Caco-2 (cell line): Measurements from ENCODE around the gene GPN1. TPM values are rescaled to one million over a fixed set of nuclear protein-coding genes. Genes with fewer than 3 reads are reported as not detected.
"Not testable (repeated sequence)": the region's sequence is repeated elsewhere in the genome, so short reads cannot be mapped to it uniquely, and the experiment has no call there.

Experiments used
- BruUV-seq: library from RNA; stranded (reverse); fragments of 400-500 nt; replicated peaks from 2 replicates; lab custom pipeline; 2021; lab: Mats Ljungman, UMichigan
- CTCF ChIA-PET: fragments of 300-600 bp; sonication (Branson Sonifier 250); formaldehyde crosslinking; loops from one replicate; lab custom pipeline; 2022; ENCODE audit warnings: antibody characterized with exemption; lab: Charles Lee
- POLR2A ChIA-PET: fragments of 300-600 bp; sonication (Branson Sonifier 250); formaldehyde crosslinking; loops from one replicate; lab custom pipeline; 2022; ENCODE audit warnings: antibody characterized with exemption; lab: Charles Lee
- DNase-seq, 2 experiments: peaks; one replicate each; pipeline versions ENCODE4 v3.0.0 to v3.0.0-alpha.2; 2020 to 2022
- H3K27me3 ChIP-seq: replicated peaks from 2 replicates; pipeline ENCODE4 v1.6.0; 2011; ENCODE audit warnings: low read length; ENCODE audit not compliant: control insufficient read depth, insufficient read depth
- H3K36me3 ChIP-seq: 2 replicates; pipeline ENCODE4 v1.5.1; 2011; ENCODE audit warnings: low read length; ENCODE audit not compliant: control insufficient read depth, insufficient read depth
- H3K4me1 ChIP-seq: fragments of 250-450 bp; sonication (Bioruptor Pico); 2 replicates; pipeline ENCODE4 v1.5.1; 2020; ENCODE audit warnings: mild to moderate bottlenecking
- H3K4me3 ChIP-seq: 2 replicates; pipeline ENCODE4 v1.5.1; 2011; ENCODE audit warnings: low read depth, mild to moderate bottlenecking, control low read depth, low read length
- H3K9me3 ChIP-seq: fragments of 250-450 bp; sonication (Bioruptor Pico); 2 replicates; pipeline ENCODE4 v1.5.1; 2020; ENCODE audit warnings: mild to moderate bottlenecking, moderate library complexity
- H3K27ac Mint-ChIP-seq: one replicate; pipeline ENCODE4 v1.8.0; 2022; ENCODE audit warnings: mixed read lengths; ENCODE audit not compliant: unreplicated experiment
- H3K27me3 Mint-ChIP-seq: one replicate; pipeline ENCODE4 v1.8.0; 2022; ENCODE audit warnings: mixed read lengths; ENCODE audit not compliant: insufficient read depth, unreplicated experiment
- H3K36me3 Mint-ChIP-seq: one replicate; pipeline ENCODE4 v1.8.0; 2022; ENCODE audit warnings: mild to moderate bottlenecking, mixed read lengths; ENCODE audit not compliant: insufficient read depth, unreplicated experiment
- H3K4me1 Mint-ChIP-seq: one replicate; pipeline ENCODE4 v1.8.0; 2022; ENCODE audit warnings: low read depth, mixed read lengths; ENCODE audit not compliant: unreplicated experiment
- H3K4me3 Mint-ChIP-seq: one replicate; pipeline ENCODE4 v1.8.0; 2022; ENCODE audit warnings: mild to moderate bottlenecking, moderate library complexity, mixed read lengths; ENCODE audit not compliant: unreplicated experiment
- H3K9me3 Mint-ChIP-seq: one replicate; pipeline ENCODE4 v1.8.0; 2022; ENCODE audit warnings: mixed read lengths; ENCODE audit not compliant: unreplicated experiment
- CTCF ChIP-seq, 2 experiments: fragments of 200-600 bp in 1 of 2; IDR thresholded peaks; 1 replicate in 1 of 2; 2 replicates in 1 of 2; pipeline versions ENCODE4 v1.5.1 to v1.8.0; 2011 to 2022; ENCODE audit warnings: antibody characterized with exemption in 1 of 2, control low read depth in 1 of 2, inconsistent platforms in 1 of 2, low read depth in 1 of 2, low read length in 1 of 2, mild to moderate bottlenecking in 1 of 2, moderate library complexity in 1 of 2; ENCODE audit not compliant: insufficient read depth in 1 of 2, severe bottlenecking in 1 of 2, unreplicated experiment in 1 of 2
- intact Hi-C: fragments of 100-400 bp; cut with micrococcal nuclease; formaldehyde crosslinking; loops from one replicate; pipeline ENCODE4 v1.10.0; 2022; ENCODE audit not compliant: unreplicated experiment
- total RNA-seq: library from RNA; stranded (reverse); gene quantifications from 2 replicates; pipeline ENCODE4 v1.2.3, GENCODE V29; 2022

GPN1 gene
- total RNA-seq, 1 experiment from 2014 or later: 60.9 TPM

- Mint-ChIP-seq H3K9me3 (no peaks in the 10 kb centered on the region), H3K36me3 (peaks cover 30% of the 10 kb centered on the region), H3K27ac (no peak overlapping the region), H3K4me1 (peaks cover 14% of the 10 kb centered on the region), H3K4me3 (no peak overlapping the region), H3K27me3 (no peaks in the 10 kb centered on the region)
- DNase-seq: no peak
- Histone ChIP-seq H3K27me3 (no peaks in the 10 kb centered on the region), H3K36me3 (no peaks in the 10 kb centered on the region; the same call in 1 of the 2 replicates), H3K4me1 (peaks cover 10% of the 10 kb centered on the region; the same call in 1 of the 2 replicates), H3K4me3 (no peak overlapping the region), H3K9me3 (no peaks in the 10 kb centered on the region)
- POLR2A ChIA-PET: no interaction called here
- BruUV-seq: no TSS peak
- CTCF ChIA-PET: no interaction called here
- TF ChIP-seq CTCF (IDR thresholded peaks at IDR 0.05; ENCODE audit: insufficient read depth in 1 of 2, low read depth in 1 of 2, low read length in 1 of 2, severe bottlenecking in 1 of 2, unreplicated experiment in 1 of 2): no peak
- intact Hi-C loops: loop anchor here (10.0 kb wide), 1 partner anchor 220 kb away; the partner anchor contains the start of gene PPM1G
Measured at GRCh38 chr2:27624943-27625342, 3.9 kb upstream of the GPN1 start.

- H3K4me3 Mint-ChIP-seq, H3K9me3 Mint-ChIP-seq, H3K27ac Mint-ChIP-seq, DNase-seq, H3K4me3 ChIP-seq, H3K36me3 ChIP-seq, H3K27me3 ChIP-seq, CTCF ChIA-PET, H3K9me3 ChIP-seq, BruUV-seq, H3K27me3 Mint-ChIP-seq: not testable (repeated sequence)
- intact Hi-C loops: loop anchor here (10.0 kb wide), 1 partner anchor 222 kb away; the partner anchor contains the start of gene PPM1G
- Mint-ChIP-seq H3K4me1 (peaks cover 14% of the 10 kb centered on the region), H3K36me3 (peaks cover 17% of the 10 kb centered on the region)
- POLR2A ChIA-PET: interaction anchor here (0.6 kb wide), 1 partner anchor 415 kb away, joined by 4 read pairs; the partner anchor contains the start of genes ATRAID and SLC5A6
- peaks cover 10% of the 10 kb centered on the region; the same call in 1 of the 2 replicates for H3K4me1 ChIP-seq
Measured at GRCh38 chr2:27626323-27626722, 2.5 kb upstream of the GPN1 start.

GRCh38 chr2:27626921-27627320, 1.9 kb upstream of the GPN1 start:
- H3K9me3 Mint-ChIP-seq, H3K27me3 Mint-ChIP-seq, DNase-seq, H3K27me3 ChIP-seq, H3K4me3 ChIP-seq, CTCF ChIA-PET, H3K36me3 ChIP-seq, H3K27ac Mint-ChIP-seq, H3K9me3 ChIP-seq, H3K4me3 Mint-ChIP-seq, BruUV-seq: not testable (repeated sequence)
- POLR2A ChIA-PET: interaction anchor here (0.6 kb wide), 1 partner anchor 415 kb away, joined by 4 read pairs; the partner anchor contains the start of genes ATRAID and SLC5A6
- H3K36me3 Mint-ChIP-seq: peaks cover 18% of the 10 kb centered on the region
- intact Hi-C loops: loop anchor here (10.0 kb wide), 1 partner anchor 222 kb away; the partner anchor contains the start of gene PPM1G
- H3K4me1 Mint-ChIP-seq: peaks cover 14% of the 10 kb centered on the region
- peaks cover 10% of the 10 kb centered on the region; the same call in 1 of the 2 replicates for H3K4me1 ChIP-seq
